K562 (cell line): ENCODE measurements around the gene CRKL. TPM values are rescaled to one million over a fixed set of nuclear protein-coding genes. Genes with fewer than 3 reads are reported as not detected.

Experiments
- BRCA1 ChIP-seq, 2 experiments: fragments of 450-650 bp in 1 of 2; sonication (generic) in 1 of 2; formaldehyde crosslinking in 1 of 2; IDR thresholded peaks; 2 replicates each; pipeline versions ENCODE4 v1.5.0 to v1.6.1; 2017 to 2020; ENCODE audit warnings: mild to moderate bottlenecking in 1 of 2, missing genetic modification reagents in 1 of 2
- JUNB ChIP-seq: fragments of 450-650 bp; formaldehyde crosslinking; conservative IDR thresholded peaks from 2 replicates; pipeline ENCODE4 v1.4.0; 2020; ENCODE audit warnings: mild to moderate bottlenecking
- MBD2 ChIP-seq: sonication (generic); IDR thresholded peaks from 2 replicates; pipeline ENCODE4 v1.6.1; 2016; ENCODE audit warnings: low read depth, borderline replicate concordance
- MCM3 ChIP-seq: fragments of 450-650 bp; IDR thresholded peaks from 2 replicates; pipeline ENCODE4 v1.6.1; 2016
- MXI1 ChIP-seq: IDR thresholded peaks from 2 replicates; pipeline ENCODE4 v1.6.1; 2011; ENCODE audit warnings: low read depth, mild to moderate bottlenecking, improper control_type of control experiment, low read length
- OTX1 ChIP-seq: fragments of 450-650 bp; formaldehyde crosslinking; IDR thresholded peaks from 2 replicates; pipeline ENCODE4 v1.4.0; 2022; ENCODE audit warnings: mild to moderate bottlenecking
- PHF20 ChIP-seq: fragments of 450-650 bp; IDR thresholded peaks from 2 replicates; pipeline ENCODE4 v1.6.1; 2018; ENCODE audit not compliant: partially characterized antibody
- PML ChIP-seq: IDR thresholded peaks from 2 replicates; pipeline ENCODE4 v1.6.1; 2012; ENCODE audit warnings: low read length, inconsistent platforms
- SIX5 ChIP-seq, 2 experiments: IDR thresholded peaks; 2 replicates each; pipeline ENCODE4 v1.6.1; 2011; ENCODE audit warnings: low read length in 2 of 2, borderline replicate concordance in 1 of 2, low read depth in 1 of 2, mild to moderate bottlenecking in 1 of 2, moderate library complexity in 1 of 2; ENCODE audit not compliant: insufficient read depth in 1 of 2
- SMC3 ChIP-seq: conservative IDR thresholded peaks from 2 replicates; pipeline ENCODE4 v1.6.1; 2011; ENCODE audit warnings: low read depth, low read length, improper control_type of control experiment; ENCODE audit not compliant: insufficient read depth
- ZNF253 ChIP-seq: fragments of 250-450 bp; sonication (Bioruptor Pico); conservative IDR thresholded peaks from 2 replicates; pipeline ENCODE4 v1.6.1; 2021; ENCODE audit warnings: mild to moderate bottlenecking
- ZNF507 ChIP-seq: conservative IDR thresholded peaks from 2 replicates; pipeline ENCODE4 v1.6.1; 2017; ENCODE audit warnings: missing genetic modification characterization, missing compliant biosample characterization
- ZNF696 ChIP-seq: fragments of 250-450 bp; sonication (Bioruptor Pico); conservative IDR thresholded peaks from 2 replicates; pipeline ENCODE4 v1.4.0; 2020; ENCODE audit warnings: mild to moderate bottlenecking, moderate library complexity
- polyA plus RNA-seq, 8 experiments: library from polyadenylated mRNA; depleted of rRNA in 4 of 8; stranded (reverse) in 5 of 8; unstranded in 3 of 8; fragments of >200 nt; fragmentation: Nextera tagmentation in 2 of 8; fragmentation: Illumina TruSeq in 1 of 8; extraction: Ambion mirVana in 2 of 8; extraction: Trizol in 1 of 8; gene quantifications; 2 replicates each; pipeline versions ENCODE4 v1.2.1 to v1.2.3, GENCODE V29; 2011 to 2014; ENCODE audit warnings: inconsistent platforms in 1 of 8, missing spikeins in 1 of 8
- total RNA-seq, 7 experiments: library from RNA; depleted of rRNA in 6 of 7; stranded (reverse); fragments of >200 nt in 6 of 7; fragmentation: Illumina TruSeq in 2 of 7; extraction: Trizol in 2 of 7; gene quantifications; 2 replicates each; pipeline versions ENCODE4 v1.2.1 to v1.2.3, GENCODE V29; 2011 to 2021; ENCODE audit warnings: low replicate concordance in 1 of 7
- TF ChIP-seq, protein P1 (sequence below), 2 experiments: fragments of 450-650 bp in 1 of 2; sonication (generic) in 1 of 2; formaldehyde crosslinking in 1 of 2; IDR thresholded peaks in 1 of 2; conservative IDR thresholded peaks in 1 of 2; 2 replicates each; pipeline versions ENCODE4 v1.6.1 to v1.8.1; 2016 to 2023; ENCODE audit warnings: mild to moderate bottlenecking in 2 of 2, moderate library complexity in 2 of 2, inconsistent platforms in 1 of 2, missing genetic modification reagents in 1 of 2
- TF ChIP-seq, protein P2 (sequence below): fragments of 250-450 bp; sonication (Bioruptor Pico); IDR thresholded peaks from 2 replicates; pipeline ENCODE4 v1.4.0; 2020; ENCODE audit warnings: mild to moderate bottlenecking
- TF ChIP-seq, protein P3 (sequence below): fragments of 250-450 bp; sonication (Bioruptor Pico); IDR thresholded peaks from 2 replicates; pipeline ENCODE4 v1.9.0; 2021; ENCODE audit warnings: mild to moderate bottlenecking
- TF ChIP-seq, protein P4 (sequence below): fragments of 450-650 bp; formaldehyde crosslinking; IDR thresholded peaks from 2 replicates; pipeline ENCODE4 v1.4.0; 2020; ENCODE audit warnings: mild to moderate bottlenecking, moderate library complexity
- TF ChIP-seq, protein P5 (sequence below): fragments of 250-450 bp; sonication (Bioruptor Pico); IDR thresholded peaks from 2 replicates; pipeline ENCODE4 v1.6.1; 2021; ENCODE audit warnings: mild to moderate bottlenecking
- TF ChIP-seq, protein P6 (sequence below): sonication (generic); formaldehyde crosslinking; IDR thresholded peaks from 2 replicates; pipeline ENCODE4 v1.4.0; 2020; ENCODE audit warnings: mild to moderate bottlenecking, missing genetic modification reagents

CRKL gene
- total and polyA plus RNA-seq, 9 of the 15 experiments (the other 6 are each of a cell fraction or from before 2014, with no cell fraction given), result 100 to 263 (median 124) TPM

DNA sequence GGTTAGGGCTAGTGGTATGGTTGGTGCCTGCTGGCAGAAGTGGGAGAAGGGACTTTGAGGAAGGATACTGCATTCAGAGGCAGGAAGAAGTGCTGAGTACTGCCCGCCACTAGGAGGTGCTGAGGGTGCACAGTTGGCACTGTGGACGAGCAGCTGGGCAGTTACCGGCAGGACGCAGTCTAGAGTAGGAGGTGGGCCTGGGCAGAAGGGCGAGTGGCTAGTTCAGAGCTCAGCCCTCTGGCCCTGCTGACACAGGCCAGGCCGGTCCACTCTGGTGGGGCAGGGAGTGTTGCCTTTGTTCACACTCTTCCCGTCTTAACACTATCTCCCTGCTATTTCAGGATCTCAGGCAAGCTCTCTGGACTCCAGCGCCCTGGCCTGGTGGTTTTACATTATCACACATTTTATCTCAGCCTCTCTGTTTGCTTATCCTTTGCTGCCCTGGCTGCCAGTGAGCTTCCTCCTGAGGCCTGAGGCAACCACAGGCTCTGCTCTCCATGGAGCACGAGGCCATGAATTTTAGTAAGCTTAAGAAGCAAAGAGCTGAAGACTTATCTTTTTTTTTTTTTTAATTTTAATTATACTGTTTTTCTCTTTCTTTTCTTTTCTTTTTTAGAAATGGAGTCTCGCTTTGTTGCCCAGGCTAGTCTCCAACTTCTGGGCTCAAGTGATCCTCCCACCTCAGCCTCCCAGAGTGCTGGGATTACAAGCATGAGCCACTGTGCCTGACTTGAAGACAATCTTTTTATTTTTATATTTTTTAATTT is 31.5 kb upstream of the CRKL start (continued):
- TF ChIP-seq ZNF696 (0 out of 2 replicates have a peak, but pooled peaks have one; percentile 27), SMC3 (peak; percentile 97), PHF20 (no peak), ZNF507 (tag) (no peak), JUNB (CRISPR knock-in tag) (no peak), MCM3 (no peak), ZNF253 (CRISPR knock-in tag) (0 out of 2 replicates have a peak, but pooled peaks have one; percentile 59), SIX5 (IDR thresholded peaks at IDR 0.05; ENCODE audit: borderline replicate concordance in 1 of 2, insufficient read depth in 1 of 2, low read depth in 1 of 2, low read length in 2 of 2) (no peak), MXI1 (0 out of 2 replicates have a peak, but pooled peaks have one; percentile 53), MBD2 (no peak), BRCA1 (IDR thresholded peaks at IDR 0.05) (no peak), BRCA1 (CRISPR knock-in tag; IDR thresholded peaks at IDR 0.05) (no peak), OTX1 (CRISPR knock-in tag) (peak; percentile 94), PML (peak; percentile 54; the same call in 1 of the 2 replicates)
- TF ChIP-seq, protein P1, sequence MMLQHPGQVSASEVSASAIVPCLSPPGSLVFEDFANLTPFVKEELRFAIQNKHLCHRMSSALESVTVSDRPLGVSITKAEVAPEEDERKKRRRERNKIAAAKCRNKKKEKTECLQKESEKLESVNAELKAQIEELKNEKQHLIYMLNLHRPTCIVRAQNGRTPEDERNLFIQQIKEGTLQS (IDR thresholded peaks at IDR 0.05), result no peak
- TF ChIP-seq, protein P1 (CRISPR knock-in tag; conservative IDR thresholded peaks at IDR 0.05), result peak; percentile 88
- TF ChIP-seq, protein P2, sequence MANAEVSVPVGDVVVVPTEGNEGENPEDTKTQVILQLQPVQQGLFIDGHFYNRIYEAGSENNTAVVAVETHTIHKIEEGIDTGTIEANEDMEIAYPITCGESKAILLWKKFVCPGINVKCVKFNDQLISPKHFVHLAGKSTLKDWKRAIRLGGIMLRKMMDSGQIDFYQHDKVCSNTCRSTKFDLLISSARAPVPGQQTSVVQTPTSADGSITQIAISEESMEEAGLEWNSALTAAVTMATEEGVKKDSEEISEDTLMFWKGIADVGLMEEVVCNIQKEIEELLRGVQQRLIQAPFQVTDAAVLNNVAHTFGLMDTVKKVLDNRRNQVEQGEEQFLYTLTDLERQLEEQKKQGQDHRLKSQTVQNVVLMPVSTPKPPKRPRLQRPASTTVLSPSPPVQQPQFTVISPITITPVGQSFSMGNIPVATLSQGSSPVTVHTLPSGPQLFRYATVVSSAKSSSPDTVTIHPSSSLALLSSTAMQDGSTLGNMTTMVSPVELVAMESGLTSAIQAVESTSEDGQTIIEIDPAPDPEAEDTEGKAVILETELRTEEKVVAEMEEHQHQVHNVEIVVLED (CRISPR knock-in tag), result peak; percentile 70
- TF ChIP-seq, protein P3, sequence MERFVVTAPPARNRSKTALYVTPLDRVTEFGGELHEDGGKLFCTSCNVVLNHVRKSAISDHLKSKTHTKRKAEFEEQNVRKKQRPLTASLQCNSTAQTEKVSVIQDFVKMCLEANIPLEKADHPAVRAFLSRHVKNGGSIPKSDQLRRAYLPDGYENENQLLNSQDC (CRISPR knock-in tag), result no peak
- TF ChIP-seq, protein P4, sequence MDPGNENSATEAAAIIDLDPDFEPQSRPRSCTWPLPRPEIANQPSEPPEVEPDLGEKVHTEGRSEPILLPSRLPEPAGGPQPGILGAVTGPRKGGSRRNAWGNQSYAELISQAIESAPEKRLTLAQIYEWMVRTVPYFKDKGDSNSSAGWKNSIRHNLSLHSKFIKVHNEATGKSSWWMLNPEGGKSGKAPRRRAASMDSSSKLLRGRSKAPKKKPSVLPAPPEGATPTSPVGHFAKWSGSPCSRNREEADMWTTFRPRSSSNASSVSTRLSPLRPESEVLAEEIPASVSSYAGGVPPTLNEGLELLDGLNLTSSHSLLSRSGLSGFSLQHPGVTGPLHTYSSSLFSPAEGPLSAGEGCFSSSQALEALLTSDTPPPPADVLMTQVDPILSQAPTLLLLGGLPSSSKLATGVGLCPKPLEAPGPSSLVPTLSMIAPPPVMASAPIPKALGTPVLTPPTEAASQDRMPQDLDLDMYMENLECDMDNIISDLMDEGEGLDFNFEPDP (CRISPR knock-in tag), result peak; percentile 82; the same call in 1 of the 2 replicates
- TF ChIP-seq, protein P5, sequence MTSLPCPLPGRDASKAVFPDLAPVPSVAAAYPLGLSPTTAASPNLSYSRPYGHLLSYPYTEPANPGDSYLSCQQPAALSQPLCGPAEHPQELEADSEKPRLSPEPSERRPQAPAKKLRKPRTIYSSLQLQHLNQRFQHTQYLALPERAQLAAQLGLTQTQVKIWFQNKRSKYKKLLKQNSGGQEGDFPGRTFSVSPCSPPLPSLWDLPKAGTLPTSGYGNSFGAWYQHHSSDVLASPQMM (CRISPR knock-in tag), result no peak
- TF ChIP-seq, protein P6, sequence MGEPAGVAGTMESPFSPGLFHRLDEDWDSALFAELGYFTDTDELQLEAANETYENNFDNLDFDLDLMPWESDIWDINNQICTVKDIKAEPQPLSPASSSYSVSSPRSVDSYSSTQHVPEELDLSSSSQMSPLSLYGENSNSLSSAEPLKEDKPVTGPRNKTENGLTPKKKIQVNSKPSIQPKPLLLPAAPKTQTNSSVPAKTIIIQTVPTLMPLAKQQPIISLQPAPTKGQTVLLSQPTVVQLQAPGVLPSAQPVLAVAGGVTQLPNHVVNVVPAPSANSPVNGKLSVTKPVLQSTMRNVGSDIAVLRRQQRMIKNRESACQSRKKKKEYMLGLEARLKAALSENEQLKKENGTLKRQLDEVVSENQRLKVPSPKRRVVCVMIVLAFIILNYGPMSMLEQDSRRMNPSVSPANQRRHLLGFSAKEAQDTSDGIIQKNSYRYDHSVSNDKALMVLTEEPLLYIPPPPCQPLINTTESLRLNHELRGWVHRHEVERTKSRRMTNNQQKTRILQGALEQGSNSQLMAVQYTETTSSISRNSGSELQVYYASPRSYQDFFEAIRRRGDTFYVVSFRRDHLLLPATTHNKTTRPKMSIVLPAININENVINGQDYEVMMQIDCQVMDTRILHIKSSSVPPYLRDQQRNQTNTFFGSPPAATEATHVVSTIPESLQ (CRISPR knock-in tag), result peak; percentile 96; the same call in 1 of the 2 replicates
